ENCODE data around the gene SLC6A7. TPM values are rescaled to one million over a fixed set of nuclear protein-coding genes. Genes with fewer than 3 reads are reported as not detected.

SLC6A7 gene
- not detected in 2 replicates for total RNA-seq

DNA sequence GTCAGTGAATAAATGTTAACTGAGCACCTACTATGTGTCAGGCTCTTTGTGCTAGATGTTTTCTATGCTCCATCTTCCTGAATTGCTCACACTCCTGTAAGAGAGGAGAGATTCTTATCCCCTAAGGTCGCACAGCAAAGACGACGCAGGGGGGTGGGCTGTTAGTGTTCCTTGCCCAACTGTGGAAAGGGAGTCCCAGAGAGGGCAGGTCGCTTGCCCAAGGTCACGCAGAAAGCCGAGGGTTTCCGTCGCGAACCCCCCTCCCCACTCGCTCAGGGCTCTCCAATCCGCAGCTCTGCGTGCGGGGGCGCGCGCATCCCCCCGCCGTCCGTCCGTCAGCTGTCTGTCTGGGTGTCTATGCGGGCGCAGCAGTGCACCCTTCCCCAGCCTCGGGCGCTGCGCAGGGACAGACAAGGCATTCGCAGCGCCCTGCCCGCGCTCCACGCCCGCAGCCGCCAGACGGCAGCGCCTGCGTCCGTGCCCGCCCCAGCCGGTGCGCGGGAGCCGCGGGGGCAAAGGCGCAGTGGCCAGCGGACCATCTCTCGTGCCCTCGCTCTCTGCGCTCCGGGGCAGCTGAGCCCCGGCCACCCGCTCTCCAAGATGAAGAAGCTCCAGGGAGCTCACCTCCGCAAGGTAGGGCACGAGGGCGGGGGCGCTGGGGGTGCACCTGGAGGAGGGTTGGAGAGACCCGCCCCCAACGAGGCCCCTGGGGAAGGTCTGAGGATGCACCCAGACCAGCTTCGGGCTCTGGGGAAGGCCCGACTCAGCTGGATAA, at the start of gene SLC6A7:
SLC6A7 (plus strand) TSS at position 335 of the 775 bp plus-strand sequence; CDS start at position 601, 266 bp downstream.
- DNase-seq = no peak

DNA sequence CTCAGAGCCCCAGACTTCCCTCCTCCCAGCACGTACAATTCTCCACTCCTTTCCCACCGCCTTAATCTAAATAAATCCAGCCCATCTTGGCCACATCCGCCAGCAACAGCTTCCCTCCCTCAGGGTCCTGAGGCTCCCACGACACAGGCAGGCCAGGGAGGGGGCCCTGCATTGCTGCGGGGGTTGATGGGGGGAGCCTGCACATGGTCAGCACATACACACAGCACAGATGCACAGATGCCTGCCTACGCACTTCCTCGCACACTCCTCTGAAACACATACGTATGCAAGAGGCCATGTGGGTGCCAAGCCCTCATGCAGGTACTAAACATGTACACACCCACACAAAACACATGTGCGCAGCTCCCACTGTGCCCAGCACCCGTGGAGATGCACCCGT, 49.0 kb upstream of the SLC6A7 start:
- DNase-seq = no peak

DNA sequence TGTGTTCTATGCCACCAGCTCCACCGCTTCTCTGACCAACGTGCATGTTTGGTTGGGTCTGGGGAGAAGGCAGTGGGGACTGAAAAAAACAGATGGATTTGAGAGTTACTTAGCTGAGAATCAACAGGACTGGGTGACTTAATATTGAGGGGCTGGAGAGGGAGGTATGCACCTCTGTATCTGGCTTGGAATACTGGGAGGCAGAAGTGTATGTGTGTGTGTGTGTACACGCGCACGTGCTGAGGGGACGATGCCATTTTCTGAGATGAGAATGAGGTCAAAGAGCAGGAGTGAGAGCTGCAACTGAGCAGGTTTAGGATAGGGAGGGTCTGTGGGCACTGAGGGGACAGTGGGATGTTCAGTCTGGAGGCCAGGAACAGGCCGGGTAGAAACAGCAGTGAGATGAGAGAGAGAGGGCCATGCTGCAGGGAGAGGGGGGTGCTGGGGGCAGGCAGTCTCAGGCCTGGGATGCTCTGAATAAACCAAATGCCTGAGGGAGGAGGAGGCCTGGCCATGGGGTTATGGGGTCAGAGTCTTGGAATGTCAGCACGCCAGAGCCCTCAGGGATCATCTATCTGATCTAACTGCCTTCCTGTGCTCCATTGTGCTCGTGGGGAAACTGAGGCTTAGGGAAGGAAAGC, 48.2 kb upstream of the SLC6A7 start:
- no peak for DNase-seq

DNA sequence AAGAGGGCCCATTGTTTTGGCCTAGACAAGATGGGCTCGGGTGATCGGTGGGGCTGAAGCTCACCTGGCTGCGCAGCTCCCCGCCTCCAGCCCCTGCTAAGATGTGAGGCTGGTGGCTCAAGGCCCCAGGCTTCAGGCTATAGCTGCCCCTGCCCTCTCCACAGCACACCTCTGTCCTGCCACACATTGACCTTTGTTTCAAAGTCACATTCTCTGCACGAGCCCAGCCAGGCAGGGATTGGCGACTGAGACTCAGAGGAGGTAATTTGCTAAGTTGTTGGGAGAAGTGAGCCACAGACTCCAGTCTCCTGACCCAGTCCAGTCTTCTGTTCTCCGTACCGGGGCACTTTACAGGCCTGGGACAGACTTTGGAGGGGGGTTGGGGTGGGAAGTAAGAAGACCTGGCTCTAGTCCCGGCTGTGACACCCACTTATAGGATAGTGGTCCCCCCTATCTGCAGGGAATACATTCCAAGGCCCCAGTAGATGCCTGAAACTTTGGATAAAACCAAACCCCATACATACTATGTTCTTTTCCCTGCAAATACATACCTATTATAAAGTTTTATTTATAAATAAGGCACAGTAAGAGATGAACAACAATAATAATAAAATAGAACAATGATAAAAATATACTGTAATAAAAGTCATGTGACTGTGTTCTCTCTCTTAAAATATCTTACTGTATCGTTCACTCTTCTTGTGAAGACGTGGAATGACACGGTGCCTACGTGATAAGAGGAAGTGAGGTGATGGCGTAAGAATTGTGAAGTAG, 47.5 kb upstream of the SLC6A7 start:
- no peak for DNase-seq

DNA sequence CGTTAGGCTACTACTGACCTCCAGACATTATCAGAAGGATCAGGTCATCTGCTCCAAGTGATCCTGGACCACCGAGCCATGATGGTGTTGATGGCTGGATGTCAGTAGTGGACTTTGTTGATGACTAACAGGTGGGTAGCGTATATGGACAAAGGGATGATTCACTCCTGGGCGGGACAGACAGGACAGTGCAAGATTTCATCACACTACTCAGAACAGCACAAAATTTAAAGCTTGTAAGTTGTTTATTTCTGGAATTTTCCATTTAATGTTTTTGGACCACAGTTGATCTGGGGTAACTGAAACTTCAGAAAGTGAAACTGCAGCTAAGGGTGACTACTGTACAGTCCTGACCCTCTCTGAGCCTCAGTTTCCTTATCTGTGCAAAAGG, 46.9 kb upstream of the SLC6A7 start:
- DNase-seq = peak; percentile 46

DNA sequence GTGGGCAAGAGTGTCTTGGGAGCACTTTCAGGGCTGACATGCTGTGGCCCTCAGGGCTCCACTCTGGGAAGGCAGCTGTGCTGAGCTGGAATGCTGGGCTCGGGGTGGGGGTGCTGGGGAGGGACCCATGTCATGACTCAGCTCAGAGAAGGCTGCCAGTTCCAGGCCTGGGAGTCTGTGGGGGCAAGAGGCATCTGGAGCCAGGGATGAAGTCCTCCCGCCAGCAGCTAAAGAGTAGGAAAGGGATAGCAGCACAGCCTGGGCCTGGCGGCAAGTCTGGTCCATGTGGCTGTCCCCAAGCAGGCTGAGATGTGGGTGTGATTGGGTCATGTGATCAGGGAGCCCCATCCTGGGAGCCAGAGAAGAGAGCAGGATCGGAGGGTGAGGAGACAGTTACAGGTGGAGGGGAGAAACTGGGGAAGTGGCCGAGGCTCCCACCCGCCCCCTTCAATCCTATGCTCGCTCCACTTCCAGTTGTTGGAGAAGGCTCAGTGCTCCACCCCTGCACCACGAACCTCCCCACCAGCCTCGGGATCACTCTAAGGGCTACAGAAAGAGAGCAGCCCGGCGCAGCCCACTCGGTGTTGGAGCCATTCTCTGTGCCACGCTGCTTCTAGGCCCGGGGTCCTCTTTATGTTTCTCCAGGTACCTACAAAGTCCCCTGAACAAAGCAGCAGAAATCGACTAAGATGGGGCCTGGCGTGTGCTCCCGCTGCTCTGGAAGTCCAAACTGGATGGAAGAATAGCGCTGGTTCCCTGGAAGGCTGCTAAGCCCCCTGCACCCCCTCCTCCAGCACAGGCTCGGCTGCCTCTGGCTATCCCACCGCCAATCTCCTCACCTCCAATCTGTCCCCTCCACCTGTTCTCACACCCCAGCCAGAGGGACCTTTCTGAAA, 46.3 kb upstream of the SLC6A7 start:
- peak; percentile 24 for DNase-seq

DNA sequence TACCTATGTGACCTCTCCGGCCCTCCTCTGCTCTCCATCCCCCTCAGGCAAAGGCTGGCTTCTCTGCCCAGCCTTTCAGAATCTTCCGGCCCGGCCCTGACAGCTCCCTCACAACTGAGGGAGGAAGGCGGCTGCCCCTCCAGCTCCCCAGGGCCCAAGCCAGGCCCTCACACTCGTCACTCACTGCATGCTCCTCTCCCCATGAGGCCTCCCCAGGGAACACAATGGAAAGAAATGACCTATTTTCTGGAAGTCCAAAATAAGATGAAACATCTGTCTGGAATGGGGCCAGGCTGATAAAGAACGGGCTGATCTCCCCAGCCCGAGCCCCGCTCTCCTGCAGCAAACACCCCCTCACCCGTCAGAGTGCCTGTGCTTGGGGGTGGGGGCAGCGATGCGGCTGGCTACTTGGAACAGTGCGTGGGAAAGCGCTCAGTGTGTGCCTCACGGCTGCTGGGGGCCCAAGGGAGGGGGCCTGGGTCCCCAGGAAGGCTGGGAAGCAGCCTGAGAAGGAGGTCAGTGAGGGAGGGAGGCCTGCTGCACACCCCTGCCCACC, 45.5 kb upstream of the SLC6A7 start:
- no peak for DNase-seq

DNA sequence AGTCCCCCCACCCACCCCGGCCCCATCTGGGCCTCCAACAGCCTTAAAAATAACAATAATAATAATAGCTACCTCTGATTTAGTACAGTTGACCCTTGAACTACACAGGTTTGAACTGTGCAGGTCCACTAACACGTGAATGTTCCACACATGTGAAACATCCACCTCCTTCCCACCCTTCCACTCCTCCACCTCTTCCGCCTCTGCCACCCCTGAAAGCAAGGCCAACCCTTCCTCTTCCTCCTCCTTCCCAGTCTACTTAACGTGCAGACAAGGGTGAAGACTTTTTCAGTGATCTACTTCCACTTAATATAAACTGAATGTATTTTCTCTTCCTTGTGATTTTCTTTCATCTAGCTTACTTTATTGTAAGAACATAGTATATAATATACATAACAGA, 45.0 kb upstream of the SLC6A7 start:
- no peak for DNase-seq

DNA sequence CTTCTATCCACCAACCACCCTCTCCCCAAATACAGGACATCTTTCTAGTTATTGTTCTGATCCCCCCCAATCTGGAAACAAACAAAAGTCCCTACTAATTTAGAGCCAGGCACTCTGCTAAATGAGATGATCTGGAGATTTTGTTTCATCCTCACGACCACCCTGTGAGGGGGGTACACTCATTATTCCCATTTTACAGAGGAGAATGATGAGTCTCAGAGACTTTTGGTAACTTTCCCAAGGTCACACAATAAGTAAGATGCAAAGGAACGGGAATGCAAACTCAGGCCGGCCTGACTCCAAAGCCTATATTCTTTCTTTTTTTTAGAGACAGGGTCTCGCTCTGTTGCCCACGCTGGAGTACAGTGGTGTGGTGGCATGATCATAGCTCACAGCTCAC, 43.6 kb upstream of the SLC6A7 start:
- no peak for DNase-seq

DNA sequence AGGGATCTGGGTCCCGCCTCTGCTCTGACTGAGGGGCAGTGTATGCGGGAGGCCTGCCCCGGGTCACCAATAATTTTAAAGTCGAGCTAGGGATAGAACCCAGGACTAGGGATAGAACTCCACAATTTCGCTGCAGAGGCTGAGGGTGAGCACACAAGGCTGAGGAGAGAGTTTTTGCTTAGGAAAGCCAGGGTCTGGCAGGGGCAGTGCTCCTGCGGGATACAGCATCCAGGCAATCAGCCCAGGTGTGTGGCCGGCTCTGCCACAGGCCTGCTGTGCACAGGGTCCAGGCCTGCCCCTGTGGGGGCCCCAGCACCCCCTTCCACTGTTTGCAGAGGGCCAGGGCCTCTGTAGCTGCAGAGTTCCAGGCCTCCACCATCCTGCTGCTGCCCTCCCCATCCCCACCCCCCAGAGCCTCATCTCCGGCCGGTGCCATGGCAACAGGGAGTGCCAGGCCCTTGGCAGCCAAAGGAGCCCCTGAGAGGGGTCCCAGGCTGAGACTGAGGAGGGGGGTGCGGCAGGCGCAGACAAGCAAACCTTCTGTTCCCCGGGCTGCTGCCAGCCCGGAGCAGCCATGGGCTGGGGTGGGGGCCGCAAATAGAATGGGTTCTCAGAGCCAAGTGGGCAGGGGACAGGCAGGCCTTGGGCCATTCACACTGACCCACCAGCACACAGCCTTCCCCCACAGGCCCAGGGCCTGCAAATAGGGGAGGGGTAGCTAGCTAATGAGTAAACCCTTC, 42.8 kb upstream of the SLC6A7 start:
- DNase-seq = no peak

DNA sequence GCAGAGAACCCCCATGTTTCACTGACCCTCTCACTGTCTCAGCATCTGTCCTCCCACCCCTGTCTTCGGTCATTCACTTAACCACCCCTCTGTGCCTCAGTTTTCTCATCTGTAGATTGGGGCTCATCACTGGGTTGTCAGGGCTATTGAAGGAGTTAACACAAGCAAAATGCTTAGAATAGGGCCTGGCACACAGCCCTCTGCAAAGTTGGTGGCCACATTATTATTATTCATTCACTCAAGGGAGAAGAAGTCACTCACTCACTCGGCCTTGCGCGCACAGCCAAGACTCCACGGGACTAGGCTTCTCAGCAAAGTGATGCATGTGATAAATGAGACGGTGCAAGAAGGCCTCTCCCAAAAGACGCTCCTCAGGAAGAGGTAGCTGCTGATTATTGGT, 42.2 kb upstream of the SLC6A7 start:
- DNase-seq = no peak

DNA sequence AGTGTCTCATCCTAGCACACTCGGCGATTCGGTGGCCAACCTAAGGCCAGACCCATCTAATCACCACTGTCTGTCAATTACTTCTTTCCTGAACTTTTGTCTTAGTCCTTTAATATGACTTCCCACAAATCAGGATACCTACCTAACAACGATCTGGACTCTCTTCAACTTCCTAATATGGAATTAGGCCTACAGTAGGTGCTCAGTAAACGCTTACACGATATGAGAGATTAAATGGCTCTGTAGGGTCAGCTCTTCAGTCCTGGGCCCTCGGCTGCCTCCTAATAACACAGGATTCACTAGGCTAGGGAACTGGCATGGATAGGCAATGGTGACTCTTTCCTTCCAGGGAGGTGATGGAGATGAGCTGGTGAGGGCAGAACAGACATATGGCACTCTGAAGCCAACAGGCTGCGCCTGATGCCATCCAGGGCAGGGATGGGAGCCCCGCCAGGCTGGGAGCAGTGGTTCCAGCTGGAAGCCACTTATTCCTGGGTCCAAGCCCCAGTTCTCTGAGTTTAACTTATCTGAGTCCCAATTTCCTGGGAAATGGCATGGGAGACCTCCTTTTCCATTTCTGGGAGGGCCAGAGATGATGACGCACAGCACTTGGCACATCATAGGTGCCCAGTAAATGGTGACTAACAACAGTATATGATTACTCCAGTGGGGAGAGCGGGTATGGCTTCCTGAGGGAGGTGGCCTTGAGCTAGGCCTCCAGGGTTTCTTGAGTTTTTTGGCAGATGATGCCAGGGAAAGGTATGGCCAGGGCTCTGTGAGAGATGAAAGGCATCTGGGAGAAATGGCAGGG, 41.5 kb upstream of the SLC6A7 start:
- DNase-seq = no peak

DNA sequence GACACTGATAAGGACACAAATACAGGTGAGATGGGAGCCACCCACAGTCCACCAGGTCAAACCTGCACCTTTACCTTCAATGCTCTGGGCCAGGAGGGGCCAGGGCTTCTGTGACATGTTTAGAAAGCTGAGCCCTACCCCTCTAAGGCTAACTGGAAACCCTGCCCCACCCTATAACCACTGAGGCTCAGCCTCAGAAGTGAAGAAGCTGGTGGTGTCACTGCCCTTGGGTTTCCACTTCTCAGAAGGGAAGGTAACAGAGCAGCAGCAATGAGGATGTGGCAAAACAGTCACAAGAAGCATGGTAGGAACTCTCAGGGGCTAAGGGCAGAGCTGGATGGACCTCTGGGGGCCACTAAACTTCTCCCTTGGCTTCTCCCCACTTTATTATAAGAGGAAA, 40.2 kb upstream of the SLC6A7 start:
- no peak for DNase-seq

DNA sequence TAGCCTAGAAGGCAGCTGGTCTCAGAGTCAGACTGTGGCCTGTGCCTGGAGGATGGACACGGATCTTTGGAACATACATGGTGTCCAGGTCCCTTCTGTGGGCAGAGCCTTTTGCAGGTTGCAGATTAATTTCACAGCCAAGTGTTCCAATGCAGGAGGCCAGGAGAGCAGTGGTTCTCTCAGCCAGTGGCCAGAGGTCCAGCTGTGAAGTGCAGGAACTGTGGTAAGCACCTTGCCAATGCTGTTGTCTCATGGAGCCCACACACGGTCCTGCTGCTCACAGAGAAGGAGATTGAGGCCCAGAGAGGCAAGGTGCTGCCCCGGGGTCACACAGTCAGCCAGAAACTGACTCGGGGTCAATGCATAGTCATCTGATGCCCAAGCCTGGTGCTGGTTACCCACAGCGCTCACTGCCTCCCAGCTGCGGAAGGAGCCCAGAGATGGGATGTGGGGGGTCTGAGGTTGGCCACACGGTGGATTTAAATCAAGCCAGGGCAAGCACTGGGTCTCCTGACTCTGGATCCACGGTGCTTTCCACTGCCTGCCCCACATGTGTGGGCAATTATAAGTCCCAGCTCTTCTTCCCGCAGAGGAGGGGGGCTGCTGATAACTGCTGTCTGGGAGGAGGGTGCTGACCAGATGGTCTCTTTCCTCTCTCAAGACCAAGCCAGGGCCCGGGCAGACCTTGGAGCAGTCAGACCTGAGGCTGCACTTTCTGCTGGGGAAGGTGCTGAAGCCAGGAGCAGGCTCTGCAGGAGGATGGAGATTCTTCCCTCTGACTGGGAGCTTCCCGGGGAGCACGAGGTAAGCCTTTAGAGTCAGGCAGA, 37.0 kb upstream of the SLC6A7 start:
- no peak for DNase-seq

DNA sequence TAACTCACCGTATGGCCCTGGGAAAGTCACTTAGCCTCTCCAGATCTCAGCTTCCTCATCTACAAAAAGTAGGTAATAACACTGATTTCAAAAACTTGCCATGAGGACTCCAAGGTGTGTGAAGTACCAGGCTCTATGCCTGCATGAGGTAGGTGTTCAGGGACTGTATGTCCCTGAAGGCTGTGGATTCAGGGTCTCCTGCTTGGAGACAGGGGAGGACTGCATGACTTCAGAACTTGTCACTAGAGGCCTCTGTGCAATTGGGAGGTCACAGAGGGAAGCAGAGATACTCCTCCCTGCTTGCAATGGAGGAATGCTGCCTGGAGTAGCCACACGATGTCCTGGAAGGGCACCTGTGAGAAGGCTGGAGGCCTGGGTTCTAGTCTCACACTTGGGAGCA, 36.4 kb upstream of the SLC6A7 start:
- DNase-seq = no peak

DNA sequence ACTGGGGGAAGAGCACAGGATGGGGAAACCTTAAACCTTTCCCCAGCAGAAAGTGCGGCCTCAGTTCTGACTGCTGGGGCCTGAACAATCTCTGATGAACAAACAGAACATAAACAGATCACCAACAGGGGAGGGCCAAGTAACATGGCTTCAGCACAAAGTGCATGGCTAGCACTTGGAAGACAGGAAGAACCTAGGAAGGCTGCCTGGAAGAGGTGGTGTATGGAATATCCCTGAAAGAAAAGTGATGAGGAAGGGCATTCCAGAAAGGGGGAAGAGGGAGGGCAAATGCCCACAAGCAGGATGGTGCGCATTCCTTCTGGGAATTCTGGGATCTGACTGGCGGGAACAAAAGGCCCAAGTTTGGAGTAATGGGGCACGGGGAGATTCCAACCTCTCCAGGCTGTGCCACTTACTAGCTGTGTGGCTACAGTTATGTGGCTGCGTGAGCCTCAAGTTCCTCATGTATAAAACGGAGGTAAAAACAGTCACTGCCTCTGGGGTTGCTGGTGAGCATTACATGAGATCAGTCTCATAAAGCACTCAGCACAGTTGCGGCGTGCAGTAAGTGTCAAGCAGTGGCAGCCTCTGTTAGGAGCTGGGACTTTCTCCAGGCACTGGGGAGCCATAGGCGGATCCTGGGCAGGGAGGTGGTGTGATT, 35.8 kb upstream of the SLC6A7 start:
- DNase-seq = no peak

DNA sequence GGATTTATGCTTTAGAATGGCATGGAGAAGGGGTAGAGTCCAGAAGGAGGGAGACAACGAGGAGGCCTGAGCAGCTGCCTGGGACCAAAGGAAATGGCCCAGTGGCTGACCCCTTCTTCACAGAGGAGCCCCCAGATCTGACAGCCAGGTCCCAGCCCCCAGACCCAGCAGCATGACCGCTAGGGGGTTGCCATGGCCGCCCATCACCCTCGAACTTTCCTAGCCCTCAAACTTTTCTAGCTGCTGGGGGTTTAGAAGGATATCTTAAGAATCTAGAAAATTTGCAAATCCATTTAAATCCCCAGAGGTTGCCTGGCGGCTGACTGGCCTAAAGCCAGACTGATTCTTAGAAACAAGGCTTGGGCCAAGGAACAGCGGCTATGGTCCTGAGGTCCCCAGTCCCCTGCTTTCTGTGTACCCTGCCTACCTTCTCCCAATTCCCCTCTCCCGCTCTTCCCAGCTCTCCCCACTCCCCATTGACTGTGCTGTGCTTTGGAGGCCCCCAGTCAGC, 35.2 kb upstream of the SLC6A7 start:
- DNase-seq = no peak

DNA sequence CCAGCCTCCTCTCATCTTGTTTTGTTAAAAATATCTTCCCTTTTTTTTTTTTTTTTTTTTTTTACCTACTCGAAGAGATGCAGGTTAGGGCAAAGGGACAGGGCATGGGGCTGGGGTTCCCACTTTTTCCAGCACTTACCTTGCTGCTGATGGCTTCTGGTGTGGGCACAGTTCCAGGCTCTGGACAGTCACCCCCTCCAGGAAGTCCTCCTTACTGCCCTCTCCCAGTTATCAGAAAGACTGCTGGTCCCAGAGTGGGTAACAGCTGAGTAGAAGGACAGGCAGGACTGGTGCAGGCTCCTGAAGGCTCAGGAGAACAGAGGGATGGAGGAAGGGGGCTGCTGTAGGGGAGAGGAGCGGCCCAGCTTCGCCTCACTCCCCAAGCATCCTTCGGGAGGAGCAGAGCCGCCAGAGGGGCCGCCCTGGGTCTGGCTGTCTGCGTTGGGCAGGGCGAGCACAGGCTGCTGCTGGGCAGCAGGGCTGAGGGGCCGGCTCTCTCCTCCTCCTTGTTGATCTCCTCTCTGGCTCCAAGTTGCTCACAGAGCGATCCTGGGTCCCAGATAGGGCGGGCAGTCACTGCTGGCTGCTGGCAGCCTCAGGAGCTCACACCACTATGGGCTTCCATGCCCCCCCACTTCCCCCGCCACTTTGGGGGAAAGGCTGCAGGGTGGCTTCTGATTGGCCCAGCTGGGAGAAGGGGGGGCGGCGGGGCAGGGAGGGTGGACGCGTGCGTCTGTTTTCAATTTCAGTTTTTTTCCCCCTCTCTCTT, 34.4 kb upstream of the SLC6A7 start, which contains the start of gene PDGFRB:
PDGFRB (minus strand) TSS at position 588 of the 769 bp plus-strand sequence. CDS start 18,798 bp downstream, outside the sequence.
- peak; percentile 41 for DNase-seq

All from dermis blood vessel endothelial cell (primary cell).